Activated CD8-positive, alpha-beta T cell treated with anti-CD3 and anti-CD28 coated beads for 36 hours (primary cell): ENCODE measurements around the gene ABCA7. TPM values are rescaled to one million over a fixed set of nuclear protein-coding genes. Genes with fewer than 3 reads are reported as not detected.
A peak's percentile ranks its signal among the peaks of the same experiment; 100 is the strongest.

Source experiments
- ATAC-seq: fragments of 200-7000 bp; cut with Tn5 transposase; one replicate; pipeline ENCODE4 v1.10.0; 2021; ENCODE audit warnings: mild to moderate bottlenecking, moderate library complexity
- CTCF ChIA-PET: fragments of 350-600 bp; sonication (Branson Sonifier 250); formaldehyde crosslinking; loops from one replicate; lab custom pipeline; 2021; ENCODE audit warnings: antibody characterized with exemption; lab: Charles Lee
- POLR2A ChIA-PET: fragments of 350-600 bp; sonication (Branson Sonifier 250); formaldehyde crosslinking; loops from one replicate; lab custom pipeline; 2021; ENCODE audit warnings: antibody characterized with exemption; lab: Charles Lee
- DNase-seq: peaks from one replicate; pipeline ENCODE4 v3.0.0-alpha.2; 2020
- H3K27ac Mint-ChIP-seq: one replicate; pipeline ENCODE4 v1.8.0; 2021; ENCODE audit warnings: mild to moderate bottlenecking, mixed read lengths
- H3K27me3 Mint-ChIP-seq: one replicate; pipeline ENCODE4 v1.8.0; 2021; ENCODE audit warnings: mixed read lengths
- H3K36me3 Mint-ChIP-seq: one replicate; pipeline ENCODE4 v1.8.0; 2021; ENCODE audit warnings: low read depth, mixed read lengths
- H3K4me1 Mint-ChIP-seq: one replicate; pipeline ENCODE4 v1.8.0; 2021; ENCODE audit warnings: low read depth, mixed read lengths
- H3K4me3 Mint-ChIP-seq: one replicate; pipeline ENCODE4 v1.8.0; 2021; ENCODE audit warnings: mild to moderate bottlenecking, moderate library complexity, mixed read lengths
- H3K9me3 Mint-ChIP-seq: one replicate; pipeline ENCODE4 v1.8.0; 2021; ENCODE audit warnings: mixed read lengths
- CTCF ChIP-seq: fragments of 200-600 bp; IDR thresholded peaks from one replicate; pipeline ENCODE4 v1.8.0; 2022; ENCODE audit warnings: antibody characterized with exemption, mild to moderate bottlenecking
- intact Hi-C: fragments of 100-400 bp; cut with micrococcal nuclease; formaldehyde crosslinking; loops from one replicate; pipeline ENCODE4 v1.10.0; 2022
- total RNA-seq, 2 experiments: library from RNA; stranded (reverse); gene quantifications; one replicate each; pipeline ENCODE4 v1.2.3, GENCODE V29; 2021

The ABCA7 gene
- total RNA-seq, 2 experiments from 2014 or later = 14.0 to 14.6 TPM

GRCh38 chr19:1053176-1054101, 13.5 kb downstream of the ABCA7 start:
- Mint-ChIP-seq H3K9me3 (peaks cover 14% of the 10 kb centered on the region), H3K4me1 (peaks cover 19% of the 10 kb centered on the region), H3K4me3 (no peak overlapping the region), H3K36me3 (peaks cover 29% of the 10 kb centered on the region), H3K27me3 (no peaks in the 10 kb centered on the region), H3K27ac (no peak overlapping the region)
- intact Hi-C loops = no loop called here
- ChIA-PET CTCF (interaction anchor here (2.2 kb wide), 1 partner anchor 11 kb away, joined by 5 read pairs; no protein-coding TSS in a partner anchor), POLR2A (interaction anchor here (1.5 to 1.6 kb wide), 2 partner anchors 11 to 13 kb away, joined by 3 to 4 read pairs; no protein-coding TSS in a partner anchor)
- TF ChIP-seq CTCF = no peak
- DNase-seq = no peak
- no peak for ATAC-seq

- ChIA-PET CTCF (interaction anchor here (2.2 kb wide), 1 partner anchor 10 kb away, joined by 5 read pairs; no protein-coding TSS in a partner anchor), POLR2A (interaction anchor here (0.6 to 1.6 kb wide), 4 partner anchors 10 to 49 kb away, joined by 3 to 4 read pairs (median 3); partner anchors contain the start of gene GPX4)
- ATAC-seq = no peak
- no peak overlapping the region for H3K4me3 Mint-ChIP-seq
- TF ChIP-seq CTCF = no peak
- intact Hi-C loops = no loop called here
- peaks cover 14% of the 10 kb centered on the region for H3K9me3 Mint-ChIP-seq
- H3K36me3 Mint-ChIP-seq = peaks cover 31% of the 10 kb centered on the region
- peaks cover 20% of the 10 kb centered on the region for H3K4me1 Mint-ChIP-seq
- H3K27ac Mint-ChIP-seq = no peak overlapping the region
- no peaks in the 10 kb centered on the region for H3K27me3 Mint-ChIP-seq
- DNase-seq = no peak
Observed at GRCh38 chr19:1054102-1055027, 14.5 kb downstream of the ABCA7 start.

- no peak for TF ChIP-seq CTCF
- Mint-ChIP-seq H3K36me3 (peaks cover 34% of the 10 kb centered on the region), H3K27ac (no peak overlapping the region), H3K4me3 (no peak overlapping the region), H3K4me1 (peaks cover 20% of the 10 kb centered on the region), H3K9me3 (peaks cover 14% of the 10 kb centered on the region), H3K27me3 (no peaks in the 10 kb centered on the region)
- no peak for DNase-seq
- intact Hi-C loops = no loop called here
- ATAC-seq = no peak
- CTCF ChIA-PET = no interaction called here
- POLR2A ChIA-PET = interaction anchor here (0.6 to 1.9 kb wide), 4 partner anchors 11 to 48 kb away, joined by 3 to 5 read pairs (median 3); partner anchors contain the start of gene GPX4
Observed at GRCh38 chr19:1055028-1055425, 15.1 kb downstream of the ABCA7 start.

- H3K4me3 Mint-ChIP-seq = no peak overlapping the region
- intact Hi-C loops = no loop called here
- peaks cover 14% of the 10 kb centered on the region for H3K9me3 Mint-ChIP-seq
- POLR2A ChIA-PET = interaction anchor here (0.6 to 1.9 kb wide), 6 partner anchors 12 to 47 kb away, joined by 3 to 5 read pairs (median 3); partner anchors contain the start of genes ARHGAP45 and GPX4
- ATAC-seq (no peak), DNase-seq (no peak)
- peaks cover 34% of the 10 kb centered on the region for H3K36me3 Mint-ChIP-seq
- H3K4me1 Mint-ChIP-seq = peaks cover 20% of the 10 kb centered on the region
- H3K27ac Mint-ChIP-seq = peak overlapping the region; percentile 16
- TF ChIP-seq CTCF = no peak
- H3K27me3 Mint-ChIP-seq = no peaks in the 10 kb centered on the region
- CTCF ChIA-PET = interaction anchor here (0.8 to 3.3 kb wide), 3 partner anchors 10 to 211 kb away, joined by 3 to 14 read pairs (median 3); partner anchors contain the start of gene ARHGAP45
Observed at GRCh38 chr19:1055886-1056620, 16.1 kb downstream of the ABCA7 start.
